PC-3 (cell line): ENCODE data around the gene RAD51C. TPM values are rescaled to one million over a fixed set of nuclear protein-coding genes. Genes with fewer than 3 reads are reported as not detected.
A peak's percentile ranks its signal among the peaks of the same experiment; 100 is the strongest.

Experiments
- ATAC-seq: fragments of 200-7000 bp; cut with Tn5 transposase; 2 replicates; pipeline ENCODE4 v1.9.1; 2020; ENCODE audit warnings: mild to moderate bottlenecking, moderate library complexity
- BruUV-seq: library from RNA; stranded (reverse); fragments of 400-500 nt; replicated peaks from 2 replicates; lab custom pipeline; 2021; lab: Mats Ljungman, UMichigan
- CTCF ChIA-PET: fragments of 300-600 bp; sonication (Branson Sonifier 250); formaldehyde crosslinking; loops from one replicate; lab custom pipeline; 2022; ENCODE audit warnings: antibody characterized with exemption; lab: Charles Lee
- POLR2A ChIA-PET: fragments of 300-600 bp; sonication (Branson Sonifier 250); formaldehyde crosslinking; loops from one replicate; lab custom pipeline; 2022; ENCODE audit warnings: antibody characterized with exemption; ENCODE audit not compliant: unreplicated experiment; lab: Charles Lee
- DNase-seq: peaks from one replicate; pipeline ENCODE4 v3.0.0-alpha.2; 2015
- H2AFZ ChIP-seq: fragments of 300-600 bp; sonication (generic); 2 replicates; pipeline ENCODE4 v1.6.0; 2016; ENCODE audit warnings: antibody characterized with exemption, low read length
- H3F3A ChIP-seq: fragments of 300-600 bp; sonication (generic); one replicate; pipeline ENCODE4 v1.6.0; 2017; ENCODE audit warnings: antibody characterized with exemption, low read length, control low read depth, mild to moderate bottlenecking; ENCODE audit not compliant: unreplicated experiment
- H3K27ac ChIP-seq: fragments of 300-600 bp; sonication (generic); 2 replicates; pipeline ENCODE4 v1.5.1; 2016; ENCODE audit warnings: mild to moderate bottlenecking, low read length
- H3K27me3 ChIP-seq: fragments of 300-600 bp; sonication (generic); 2 replicates; pipeline ENCODE4 v1.6.1; 2016; ENCODE audit warnings: low read length, mixed read lengths
- H3K36me3 ChIP-seq: fragments of 300-600 bp; sonication (generic); 2 replicates; pipeline ENCODE4 v1.6.1; 2016; ENCODE audit warnings: low read depth, mixed run types, low read length, mixed read lengths
- H3K4me1 ChIP-seq: fragments of 300-600 bp; sonication (generic); 2 replicates; pipeline ENCODE4 v1.5.1; 2016; ENCODE audit warnings: low read length; ENCODE audit not compliant: insufficient read depth
- H3K4me2 ChIP-seq: fragments of 300-600 bp; sonication (generic); 2 replicates; pipeline ENCODE4 v1.6.0; 2016; ENCODE audit warnings: low read length
- H3K4me3 ChIP-seq: fragments of 300-600 bp; sonication (generic); 2 replicates; pipeline ENCODE4 v1.5.1; 2016; ENCODE audit warnings: mild to moderate bottlenecking, low read length, mixed read lengths
- H3K79me2 ChIP-seq: fragments of 300-600 bp; sonication (generic); 2 replicates; pipeline ENCODE4 v1.6.1; 2017; ENCODE audit warnings: low read length, mixed read lengths
- H3K9ac ChIP-seq: fragments of 300-600 bp; sonication (generic); 2 replicates; pipeline ENCODE4 v1.6.0; 2016; ENCODE audit warnings: mild to moderate bottlenecking, low read length
- H3K9me2 ChIP-seq: fragments of 300-600 bp; sonication (generic); replicated peaks from 2 replicates; pipeline ENCODE4 v1.6.1; 2016; ENCODE audit warnings: mixed run types, low read length, mixed read lengths
- H3K9me3 ChIP-seq: fragments of 300-600 bp; sonication (generic); 2 replicates; pipeline ENCODE4 v1.6.1; 2016; ENCODE audit warnings: low read length, mixed read lengths
- H4K20me1 ChIP-seq: fragments of 300-600 bp; sonication (generic); 2 replicates; pipeline ENCODE4 v1.6.1; 2016; ENCODE audit warnings: low read length, mixed read lengths
- CTCF ChIP-seq: fragments of 300-600 bp; sonication (generic); conservative IDR thresholded peaks from 2 replicates; pipeline ENCODE4 v1.5.1; 2017; ENCODE audit warnings: antibody characterized with exemption, low read depth, mild to moderate bottlenecking, low read length
- EZH2 ChIP-seq: fragments of 300-600 bp; sonication (generic); IDR thresholded peaks from one replicate; pipeline ENCODE4 v1.6.1; 2017; ENCODE audit warnings: antibody characterized with exemption, mild to moderate bottlenecking, low read length; ENCODE audit not compliant: unreplicated experiment
- EZH2phosphoT487 ChIP-seq: fragments of 300-600 bp; sonication (generic); IDR thresholded peaks from 2 replicates; pipeline ENCODE4 v1.6.1; 2018; ENCODE audit warnings: mild to moderate bottlenecking, antibody characterized with exemption, low read length, borderline replicate concordance
- intact Hi-C: fragments of 100-400 bp; cut with micrococcal nuclease; formaldehyde crosslinking; loops from 2 replicates; pipeline ENCODE4 v1.9.0; 2023
- total RNA-seq: library from RNA; depleted of rRNA; stranded (reverse); fragments of >200 nt; gene quantifications from 2 replicates; pipeline ENCODE4 v1.2.3, GENCODE V29; 2014

The RAD51C gene
- total RNA-seq, 1 experiment from 2014 or later: 71.1 TPM

DNA sequence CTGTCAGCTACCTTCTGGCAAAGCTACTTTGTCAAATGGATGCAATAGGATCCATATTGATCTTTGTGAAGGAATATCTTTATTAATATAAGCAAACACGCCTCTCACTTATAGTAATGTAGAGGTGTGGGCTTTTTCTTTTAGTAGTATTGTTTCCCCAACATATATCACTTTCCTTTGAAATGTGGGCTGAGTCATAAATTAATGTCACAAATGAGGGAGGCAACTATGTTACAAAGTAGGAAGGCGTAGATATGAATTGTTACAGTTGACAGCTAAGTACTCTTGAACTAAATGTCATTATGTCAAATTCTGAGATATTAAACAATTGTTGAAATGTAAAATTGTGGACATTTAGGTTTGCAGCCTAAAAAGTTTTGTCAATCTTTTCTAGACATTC, 60.6 kb downstream of the RAD51C start:
- ChIA-PET POLR2A (interaction anchor here (0.5 kb wide), 1 partner anchor 44 kb away, joined by 3 read pairs; no protein-coding TSS in a partner anchor), CTCF (no interaction called here)
- no peaks in the 10 kb centered on the region for H4K20me1 ChIP-seq
- TF ChIP-seq EZH2: no peak
- TF ChIP-seq CTCF: no peak
- no peak for TF ChIP-seq EZH2phosphoT487
- no peak overlapping the region for H3K4me3 ChIP-seq
- ATAC-seq (no peak), DNase-seq (no peak)
- H3K27ac ChIP-seq: no peak overlapping the region
- H3K4me1 ChIP-seq: peaks cover 11% of the 10 kb centered on the region; the same call in 1 of the 2 replicates
- intact Hi-C loops: no loop called here
- H3F3A ChIP-seq: no peaks in the 10 kb centered on the region
- no peak overlapping the region for H2AFZ ChIP-seq
- BruUV-seq: no TSS peak
- H3K36me3 ChIP-seq: no peaks in the 10 kb centered on the region
- H3K9ac ChIP-seq: no peak overlapping the region
- H3K27me3 ChIP-seq: peaks cover 57% of the 10 kb centered on the region
- H3K9me3 ChIP-seq: no peaks in the 10 kb centered on the region
- no peaks in the 10 kb centered on the region for H3K9me2 ChIP-seq
- no peaks in the 10 kb centered on the region for H3K79me2 ChIP-seq
- H3K4me2 ChIP-seq: no peak overlapping the region

DNA sequence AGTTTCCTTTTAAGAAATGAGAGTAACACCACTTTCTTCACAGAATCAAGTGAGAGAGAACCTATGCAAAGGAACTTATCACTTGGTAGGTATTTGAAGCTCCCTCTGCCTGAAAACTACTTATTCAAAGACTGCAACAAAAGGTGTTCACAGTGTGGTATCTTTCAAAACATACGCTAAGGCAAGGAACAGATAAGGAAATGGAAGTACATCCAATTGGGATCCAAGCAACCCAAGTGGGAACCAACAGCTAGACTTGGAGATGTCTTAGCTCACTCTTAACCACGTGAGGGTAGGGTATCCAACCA, 62.8 kb downstream of the RAD51C start:
- CTCF ChIA-PET: no interaction called here
- Histone ChIP-seq H3K4me1 (peaks cover 11% of the 10 kb centered on the region; the same call in 1 of the 2 replicates), H3K9me3 (no peaks in the 10 kb centered on the region), H3K9ac (no peak overlapping the region), H3K36me3 (no peaks in the 10 kb centered on the region), H3K27me3 (peaks cover 78% of the 10 kb centered on the region), H3K9me2 (no peaks in the 10 kb centered on the region), H4K20me1 (no peaks in the 10 kb centered on the region), H3K4me3 (peak overlapping the region; percentile 66; the same call in 1 of the 2 replicates), H3K27ac (no peak overlapping the region), H3K4me2 (peak overlapping the region; percentile 87; the same call in 1 of the 2 replicates), H3K79me2 (no peaks in the 10 kb centered on the region), H2AFZ (0 out of 2 replicates have a peak overlapping the region, but pooled peaks have one; percentile 75), H3F3A (no peaks in the 10 kb centered on the region)
- POLR2A ChIA-PET: no interaction called here
- no TSS peak for BruUV-seq
- TF ChIP-seq EZH2phosphoT487: no peak
- TF ChIP-seq EZH2: no peak
- TF ChIP-seq CTCF: no peak
- ATAC-seq (no peak; the same call in 1 of the 2 replicates), DNase-seq (no peak)
- intact Hi-C loops: no loop called here

- no peaks in the 10 kb centered on the region for H3K79me2 ChIP-seq
- peak; percentile 59 for ATAC-seq
- no peaks in the 10 kb centered on the region for H3F3A ChIP-seq
- peak; percentile 26 for DNase-seq
- TF ChIP-seq EZH2 (peak; percentile 95), EZH2phosphoT487 (peak; percentile 67), CTCF (no peak)
- intact Hi-C loops: no loop called here
- no peaks in the 10 kb centered on the region for H3K36me3 ChIP-seq
- H3K4me1 ChIP-seq: peaks cover 11% of the 10 kb centered on the region; the same call in 1 of the 2 replicates
- BruUV-seq: no TSS peak
- peak within 1 kb of the TSS; percentile 66 for H3K4me3 ChIP-seq
- peak within 1 kb of the TSS; percentile 75 for H2AFZ ChIP-seq
- H3K9me2 ChIP-seq: no peaks in the 10 kb centered on the region
- no peaks in the 10 kb centered on the region for H4K20me1 ChIP-seq
- peaks cover 82% of the 10 kb centered on the region for H3K27me3 ChIP-seq
- CTCF ChIA-PET: no interaction called here
- POLR2A ChIA-PET: no interaction called here
- no peak within 1 kb of the TSS for H3K27ac ChIP-seq
- H3K9me3 ChIP-seq: no peaks in the 10 kb centered on the region
- peak within 1 kb of the TSS; percentile 87 for H3K4me2 ChIP-seq
- H3K9ac ChIP-seq: no peak within 1 kb of the TSS
These were observed 63.3 kb downstream of the RAD51C start, which contains the start of gene PPM1E for GRCh38 chr17:58755577-58756245. PPM1E (plus strand) TSS chr17:58755854.
